Epithelial cell of esophagus (primary cell): ENCODE data around the gene THSD4.

ENCODE experiments used
- DNase-seq: peaks from one replicate; pipeline ENCODE4 v3.0.0; 2010; ENCODE audit warnings: low read depth
- H3K4me3 ChIP-seq: 2 replicates; pipeline ENCODE4 v1.5.1; 2011; ENCODE audit warnings: mild to moderate bottlenecking, low read length, control low read depth
- CTCF ChIP-seq: IDR thresholded peaks from 2 replicates; pipeline ENCODE4 v1.5.1; 2011; ENCODE audit warnings: low read depth, mild to moderate bottlenecking, low read length, control low read depth, inconsistent platforms; ENCODE audit not compliant: insufficient read depth; ENCODE audit errors: missing control alignments

THSD4 gene

GRCh38 chr15:71701808-71702207 is 586.5 kb downstream of the THSD4 start:
- no peak for DNase-seq
- H3K4me3 ChIP-seq = no peak overlapping the region
- TF ChIP-seq CTCF = no peak

- no peak overlapping the region for H3K4me3 ChIP-seq
- TF ChIP-seq CTCF = no peak
- no peak for DNase-seq
Observed at GRCh38 chr15:71702496-71702895, 587.2 kb downstream of the THSD4 start.

GRCh38 chr15:71705151-71705550 is 589.9 kb downstream of the THSD4 start:
- DNase-seq = no peak
- TF ChIP-seq CTCF = no peak
- no peak overlapping the region for H3K4me3 ChIP-seq

GRCh38 chr15:71706461-71707229 is 591.4 kb downstream of the THSD4 start:
- no peak overlapping the region for H3K4me3 ChIP-seq
- DNase-seq = no peak
- TF ChIP-seq CTCF = no peak

GRCh38 chr15:71707230-71708050 is 592.2 kb downstream of the THSD4 start:
- TF ChIP-seq CTCF = no peak

GRCh38 chr15:71708051-71708429 is 592.8 kb downstream of the THSD4 start:
- no peak overlapping the region for H3K4me3 ChIP-seq
- no peak for TF ChIP-seq CTCF
- no peak for DNase-seq

More at GRCh38 chr15:71707230-71708050, 592.2 kb downstream of the THSD4 start:
- DNase-seq = no peak
- H3K4me3 ChIP-seq = no peak overlapping the region

GRCh38 chr15:71708741-71709140 is 593.5 kb downstream of the THSD4 start:
- no peak for DNase-seq
- H3K4me3 ChIP-seq = no peak overlapping the region
- TF ChIP-seq CTCF = no peak
